Esophagus muscularis mucosa (tissue), 4 donors: ENCODE data around the gene PLCL1.

Source experiments
- CTCF ChIP-seq, 3 experiments: fragments of 200-600 bp in 2 of 3; fragments of 450-650 bp in 1 of 3; sonication (generic) in 2 of 3; IDR thresholded peaks; one replicate each; pipeline ENCODE4 v1.5.1; 2017 to 2019; ENCODE audit warnings: antibody characterized with exemption in 3 of 3, mild to moderate bottlenecking in 2 of 3, moderate library complexity in 1 of 3
- EP300 ChIP-seq: sonication (generic); formaldehyde crosslinking; IDR thresholded peaks from one replicate; pipeline ENCODE4 v1.6.1; 2017; ENCODE audit warnings: antibody characterized with exemption
- POLR2A ChIP-seq: fragments of 450-650 bp; IDR thresholded peaks from one replicate; pipeline ENCODE4 v1.6.1; 2017; ENCODE audit warnings: antibody characterized with exemption, moderate library complexity, mild to moderate bottlenecking, low read depth
- POLR2AphosphoS5 ChIP-seq, 2 donors: sonication (generic); formaldehyde crosslinking; IDR thresholded peaks; one replicate each; pipeline ENCODE4 v1.6.1; 2017; ENCODE audit warnings: antibody characterized with exemption in 2 of 2

- TF ChIP-seq CTCF (IDR thresholded peaks at IDR 0.05) (no peak), POLR2AphosphoS5 (IDR thresholded peaks at IDR 0.05) (no peak), EP300 (no peak), POLR2A (no peak)
These were observed 83.9 kb downstream of the PLCL1 start for GRCh38 chr2:197888321-197888720.
